GM23248 (cell line): ENCODE results near the gene DSG3.

Experiments used
- EZH2 ChIP-seq: fragments of 200-600 bp; sonication (generic); IDR thresholded peaks from 2 replicates; pipeline ENCODE4 v1.6.1; 2018; ENCODE audit warnings: antibody characterized with exemption, mild to moderate bottlenecking; ENCODE audit not compliant: insufficient read depth, poor library complexity, severe bottlenecking
- EZH2phosphoT487 ChIP-seq: fragments of 200-600 bp; sonication (generic); IDR thresholded peaks from 2 replicates; pipeline ENCODE4 v1.6.1; 2018; ENCODE audit warnings: antibody characterized with exemption, moderate library complexity, mild to moderate bottlenecking, low read depth; ENCODE audit not compliant: insufficient read depth

DNA sequence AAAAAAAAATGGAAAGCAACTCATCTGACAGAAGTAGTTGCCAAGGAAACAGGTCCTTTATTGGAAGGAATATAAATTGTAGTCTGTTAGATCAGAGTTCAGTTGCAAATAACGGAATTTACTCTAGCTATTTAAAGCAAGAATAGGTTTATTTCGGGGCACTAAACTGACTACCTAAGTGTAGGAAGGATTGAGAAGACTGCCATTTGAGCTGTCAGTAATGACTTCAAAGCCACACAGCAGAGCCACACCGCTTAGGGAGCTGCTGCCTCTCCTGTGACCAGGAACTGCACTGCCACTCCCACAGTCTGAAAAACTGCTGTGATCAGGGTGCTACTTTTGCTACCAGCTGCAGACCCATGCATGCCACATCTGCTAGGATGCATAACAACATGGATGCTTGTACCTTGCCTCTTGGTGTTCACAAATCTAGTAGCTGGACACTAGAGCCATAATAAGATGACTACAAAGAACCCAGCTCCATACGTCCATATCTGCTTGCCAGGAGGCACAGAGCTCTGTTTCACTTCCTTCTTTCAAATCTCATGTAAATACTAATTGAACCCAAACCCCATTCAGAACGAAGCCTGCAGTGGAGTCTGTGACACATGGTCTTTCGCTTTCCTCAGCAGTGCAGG, 52.6 kb downstream of the DSG3 start:
- TF ChIP-seq EZH2: no peak
- no peak for TF ChIP-seq EZH2phosphoT487
